K562 (cell line): Measurements from ENCODE around the gene CYSTM1.

Experiments used
- CBFA2T2 ChIP-seq: fragments of 450-650 bp; conservative IDR thresholded peaks from 2 replicates; pipeline ENCODE4 v1.6.1; 2017; ENCODE audit warnings: mild to moderate bottlenecking
- EP300 ChIP-seq: IDR thresholded peaks from 2 replicates; pipeline ENCODE4 v1.6.1; 2012; ENCODE audit warnings: low read length, improper control_type of control experiment
- EZH2 ChIP-seq: IDR thresholded peaks from 2 replicates; pipeline ENCODE4 v1.6.1; 2012; ENCODE audit warnings: low read depth, mild to moderate bottlenecking, inconsistent platforms, low read length, borderline replicate concordance
- JUN ChIP-seq, 2 experiments: sonication (generic) in 1 of 2; formaldehyde crosslinking in 1 of 2; IDR thresholded peaks; 2 replicates each; pipeline versions ENCODE4 v1.6.1 to v1.8.0; 2012 to 2022; ENCODE audit warnings: borderline replicate concordance in 2 of 2, mild to moderate bottlenecking in 2 of 2, improper control_type of control experiment in 1 of 2, low read depth in 1 of 2, low read length in 1 of 2, missing genetic modification reagents in 1 of 2
- KAT7 ChIP-seq: sonication (generic); formaldehyde crosslinking; IDR thresholded peaks from 2 replicates; pipeline ENCODE4 v1.8.0; 2022; ENCODE audit warnings: missing genetic modification reagents, mild to moderate bottlenecking, borderline replicate concordance
- PCBP1 ChIP-seq: fragments of 200-400 bp; formaldehyde crosslinking; IDR thresholded peaks from 2 replicates; pipeline ENCODE4 v1.6.1; 2018; ENCODE audit warnings: mild to moderate bottlenecking, low read depth, low read length; ENCODE audit not compliant: poor library complexity, severe bottlenecking
- TRIM28 ChIP-seq: fragments of 450-650 bp; IDR thresholded peaks from 2 replicates; pipeline ENCODE4 v1.6.1; 2017
- ZFX ChIP-seq: sonication (generic); formaldehyde crosslinking; IDR thresholded peaks from 2 replicates; pipeline ENCODE4 v1.8.0; 2022; ENCODE audit warnings: mild to moderate bottlenecking, missing genetic modification reagents, moderate library complexity
- ZNF561 ChIP-seq: fragments of 450-650 bp; formaldehyde crosslinking; conservative IDR thresholded peaks from 2 replicates; pipeline ENCODE4 v1.4.0; 2020; ENCODE audit warnings: mild to moderate bottlenecking, moderate library complexity
- ZNF609 ChIP-seq: sonication (generic); formaldehyde crosslinking; IDR thresholded peaks from 2 replicates; pipeline ENCODE4 v1.8.1; 2023; ENCODE audit warnings: missing genetic modification reagents, mild to moderate bottlenecking, borderline replicate concordance

DNA sequence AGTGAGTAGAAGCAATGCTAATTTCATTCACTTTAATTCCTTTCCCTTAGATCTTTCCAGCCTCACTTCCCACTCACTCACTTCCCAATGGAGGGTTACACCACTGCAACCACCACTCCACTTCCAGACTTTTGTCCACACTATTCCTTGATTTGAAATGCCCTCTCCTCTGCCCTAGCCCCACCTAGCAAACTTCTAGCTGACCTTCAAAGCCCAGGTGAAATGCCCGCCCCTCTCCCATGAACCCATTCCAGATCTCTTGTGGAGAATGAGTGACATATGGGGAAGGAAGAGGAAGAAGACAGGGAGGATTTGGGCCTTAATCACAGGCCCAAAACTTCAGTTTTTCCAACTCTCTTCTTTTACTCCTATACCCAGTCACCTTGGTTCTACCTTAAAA lies 90.9 kb downstream of the CYSTM1 start:
- no peak for TF ChIP-seq ZNF609
- no peak for TF ChIP-seq KAT7
- TF ChIP-seq EZH2, result no peak
- TF ChIP-seq JUN (IDR thresholded peaks at IDR 0.05; ENCODE audit: borderline replicate concordance, low read depth, low read length), result no peak
- no peak for TF ChIP-seq JUN (CRISPR knock-in tag; IDR thresholded peaks at IDR 0.05; ENCODE audit: borderline replicate concordance)
- no peak for TF ChIP-seq EP300
- TF ChIP-seq ZNF561 (CRISPR knock-in tag), result no peak
- no peak for TF ChIP-seq CBFA2T2
- TF ChIP-seq ZFX (CRISPR knock-in tag), result no peak
- no peak for TF ChIP-seq TRIM28
- no peak for TF ChIP-seq PCBP1
